ENCODE measurements around the gene TSHZ2.
"Not testable (repeated sequence)": the region's sequence is repeated elsewhere in the genome, so short reads cannot be mapped to it uniquely, and the experiment has no call there.

Gene TSHZ2

GRCh38 chr20:53087037-53087777 lies 115.0 kb downstream of the TSHZ2 start:
- DNase-seq: no peak

- no peak for DNase-seq
Observed at GRCh38 chr20:53088786-53089185, 116.6 kb downstream of the TSHZ2 start.

GRCh38 chr20:53089851-53090250 lies 117.7 kb downstream of the TSHZ2 start:
- DNase-seq: not testable (repeated sequence)

GRCh38 chr20:53091789-53092188 lies 119.6 kb downstream of the TSHZ2 start:
- DNase-seq: no peak

- no peak for DNase-seq
Observed at GRCh38 chr20:53092772-53093300, 120.7 kb downstream of the TSHZ2 start.

GRCh38 chr20:53097371-53097770 lies 125.2 kb downstream of the TSHZ2 start:
- DNase-seq: no peak

- DNase-seq: no peak
Observed at GRCh38 chr20:53097791-53098190, 125.6 kb downstream of the TSHZ2 start.

- DNase-seq: no peak
Observed at GRCh38 chr20:53098621-53099020, 126.5 kb downstream of the TSHZ2 start.

- DNase-seq: no peak
Observed at GRCh38 chr20:53099856-53100255, 127.7 kb downstream of the TSHZ2 start.

GRCh38 chr20:53100476-53100911 lies 128.3 kb downstream of the TSHZ2 start:
- no peak for DNase-seq

- DNase-seq: no peak
Observed at GRCh38 chr20:53101992-53102760, 130.0 kb downstream of the TSHZ2 start.

- DNase-seq: no peak
Observed at GRCh38 chr20:53103124-53103523, 131.0 kb downstream of the TSHZ2 start.

GRCh38 chr20:53104884-53105283 lies 132.7 kb downstream of the TSHZ2 start:
- DNase-seq: no peak

GRCh38 chr20:53116733-53117132 lies 144.6 kb downstream of the TSHZ2 start:
- DNase-seq: no peak

GRCh38 chr20:53122853-53123252 lies 150.7 kb downstream of the TSHZ2 start:
- no peak for DNase-seq

- DNase-seq: no peak
Observed at GRCh38 chr20:53124075-53124551, 152.0 kb downstream of the TSHZ2 start.

- DNase-seq: no peak
Observed at GRCh38 chr20:53124803-53125202, 152.6 kb downstream of the TSHZ2 start.

- no peak for DNase-seq
Observed at GRCh38 chr20:53126185-53126584, 154.0 kb downstream of the TSHZ2 start.

GRCh38 chr20:53127027-53127426 lies 154.9 kb downstream of the TSHZ2 start:
- no peak for DNase-seq

- DNase-seq: no peak
Observed at GRCh38 chr20:53128004-53128403, 155.8 kb downstream of the TSHZ2 start.

GRCh38 chr20:53129563-53129962 lies 157.4 kb downstream of the TSHZ2 start:
- no peak for DNase-seq

GRCh38 chr20:53130795-53131194 lies 158.6 kb downstream of the TSHZ2 start:
- no peak for DNase-seq

- no peak for DNase-seq
Observed at GRCh38 chr20:53133125-53133524, 161.0 kb downstream of the TSHZ2 start.

- no peak for DNase-seq
Observed at GRCh38 chr20:53133628-53134027, 161.5 kb downstream of the TSHZ2 start.
